ENCODE data around the gene LRRC27.

Gene LRRC27

GRCh38 chr10:132322586-132323048, 9.4 kb upstream of the LRRC27 start:
- Histone ChIP-seq H3K9me3 (ENCODE audit: control insufficient read depth, low read length) (no peaks in the 10 kb centered on the region), H3K27me3 (replicated peaks; ENCODE audit: control insufficient read depth, insufficient read depth, low read length) (no peaks in the 10 kb centered on the region), H3K9ac (ENCODE audit: low read length) (peak overlapping the region; percentile 69), H3K4me1 (ENCODE audit: control insufficient read depth, insufficient read depth, low read length) (peaks cover 67% of the 10 kb centered on the region), H3K4me3 (ENCODE audit: low read length) (peak overlapping the region; percentile 20), H3K36me3 (ENCODE audit: control insufficient read depth, insufficient read depth, low read length, severe bottlenecking) (peaks cover 3% of the 10 kb centered on the region)
- DNase-seq (ENCODE audit: low read depth) = peak; percentile 66

- H3K4me3 ChIP-seq (ENCODE audit: low read length) = no peak overlapping the region
- no peak for DNase-seq (ENCODE audit: low read depth)
- peaks cover 81% of the 10 kb centered on the region for H3K4me1 ChIP-seq (ENCODE audit: control insufficient read depth, insufficient read depth, low read length)
- no peaks in the 10 kb centered on the region for H3K27me3 ChIP-seq (replicated peaks; ENCODE audit: control insufficient read depth, insufficient read depth, low read length)
- H3K9me3 ChIP-seq (ENCODE audit: control insufficient read depth, low read length) = no peaks in the 10 kb centered on the region
- peak overlapping the region; percentile 69 for H3K9ac ChIP-seq (ENCODE audit: low read length)
- peaks cover 3% of the 10 kb centered on the region for H3K36me3 ChIP-seq (ENCODE audit: control insufficient read depth, insufficient read depth, low read length, severe bottlenecking)
Observed at GRCh38 chr10:132324186-132324585, 7.8 kb upstream of the LRRC27 start.

- Histone ChIP-seq H3K36me3 (ENCODE audit: control insufficient read depth, insufficient read depth, low read length, severe bottlenecking) (peaks cover 3% of the 10 kb centered on the region), H3K27me3 (replicated peaks; ENCODE audit: control insufficient read depth, insufficient read depth, low read length) (no peaks in the 10 kb centered on the region), H3K9ac (ENCODE audit: low read length) (no peak overlapping the region), H3K9me3 (ENCODE audit: control insufficient read depth, low read length) (no peaks in the 10 kb centered on the region), H3K4me1 (ENCODE audit: control insufficient read depth, insufficient read depth, low read length) (peaks cover 77% of the 10 kb centered on the region), H3K4me3 (ENCODE audit: low read length) (no peak overlapping the region)
- no peak for DNase-seq (ENCODE audit: low read depth)
Observed at GRCh38 chr10:132326344-132326889, 5.6 kb upstream of the LRRC27 start.

- no peak for DNase-seq (ENCODE audit: low read depth)
- Histone ChIP-seq H3K9me3 (ENCODE audit: control insufficient read depth, low read length) (no peaks in the 10 kb centered on the region), H3K4me1 (ENCODE audit: control insufficient read depth, insufficient read depth, low read length) (peaks cover 74% of the 10 kb centered on the region), H3K36me3 (ENCODE audit: control insufficient read depth, insufficient read depth, low read length, severe bottlenecking) (peaks cover 3% of the 10 kb centered on the region), H3K4me3 (ENCODE audit: low read length) (no peak overlapping the region), H3K9ac (ENCODE audit: low read length) (no peak overlapping the region), H3K27me3 (replicated peaks; ENCODE audit: control insufficient read depth, insufficient read depth, low read length) (no peaks in the 10 kb centered on the region)
Observed at GRCh38 chr10:132326925-132327324, 5.1 kb upstream of the LRRC27 start.

GRCh38 chr10:132328106-132328505, 3.9 kb upstream of the LRRC27 start:
- Histone ChIP-seq H3K4me1 (ENCODE audit: control insufficient read depth, insufficient read depth, low read length) (peaks cover 70% of the 10 kb centered on the region), H3K4me3 (ENCODE audit: low read length) (peak overlapping the region; percentile 91), H3K36me3 (ENCODE audit: control insufficient read depth, insufficient read depth, low read length, severe bottlenecking) (peaks cover 3% of the 10 kb centered on the region), H3K27me3 (replicated peaks; ENCODE audit: control insufficient read depth, insufficient read depth, low read length) (no peaks in the 10 kb centered on the region), H3K9ac (ENCODE audit: low read length) (peak overlapping the region; percentile 93), H3K9me3 (ENCODE audit: control insufficient read depth, low read length) (no peaks in the 10 kb centered on the region)
- DNase-seq (ENCODE audit: low read depth) = no peak

GRCh38 chr10:132328738-132329137, 3.3 kb upstream of the LRRC27 start:
- Histone ChIP-seq H3K9ac (ENCODE audit: low read length) (peak overlapping the region; percentile 93), H3K36me3 (ENCODE audit: control insufficient read depth, insufficient read depth, low read length, severe bottlenecking) (peaks cover 4% of the 10 kb centered on the region), H3K4me1 (ENCODE audit: control insufficient read depth, insufficient read depth, low read length) (peaks cover 64% of the 10 kb centered on the region), H3K4me3 (ENCODE audit: low read length) (peak overlapping the region; percentile 91), H3K9me3 (ENCODE audit: control insufficient read depth, low read length) (no peaks in the 10 kb centered on the region), H3K27me3 (replicated peaks; ENCODE audit: control insufficient read depth, insufficient read depth, low read length) (no peaks in the 10 kb centered on the region)
- no peak for DNase-seq (ENCODE audit: low read depth)

- H3K36me3 ChIP-seq (ENCODE audit: control insufficient read depth, insufficient read depth, low read length, severe bottlenecking) = peaks cover 11% of the 10 kb centered on the region
- no peaks in the 10 kb centered on the region for H3K9me3 ChIP-seq (ENCODE audit: control insufficient read depth, low read length)
- H3K4me1 ChIP-seq (ENCODE audit: control insufficient read depth, insufficient read depth, low read length) = peaks cover 54% of the 10 kb centered on the region
- H3K9ac ChIP-seq (ENCODE audit: low read length) = peak overlapping the region; percentile 93
- no peaks in the 10 kb centered on the region for H3K27me3 ChIP-seq (replicated peaks; ENCODE audit: control insufficient read depth, insufficient read depth, low read length)
- peak; percentile 46 for DNase-seq (ENCODE audit: low read depth)
- peak overlapping the region; percentile 91 for H3K4me3 ChIP-seq (ENCODE audit: low read length)
Observed at GRCh38 chr10:132329565-132330485, 2.2 kb upstream of the LRRC27 start.

GRCh38 chr10:132330486-132330833, 1.5 kb upstream of the LRRC27 start:
- Histone ChIP-seq H3K4me1 (ENCODE audit: control insufficient read depth, insufficient read depth, low read length) (peaks cover 54% of the 10 kb centered on the region), H3K4me3 (ENCODE audit: low read length) (peak overlapping the region; percentile 91), H3K36me3 (ENCODE audit: control insufficient read depth, insufficient read depth, low read length, severe bottlenecking) (peaks cover 11% of the 10 kb centered on the region), H3K27me3 (replicated peaks; ENCODE audit: control insufficient read depth, insufficient read depth, low read length) (no peaks in the 10 kb centered on the region), H3K9me3 (ENCODE audit: control insufficient read depth, low read length) (no peaks in the 10 kb centered on the region), H3K9ac (ENCODE audit: low read length) (peak overlapping the region; percentile 93)
- no peak for DNase-seq (ENCODE audit: low read depth)

- Histone ChIP-seq H3K4me1 (ENCODE audit: control insufficient read depth, insufficient read depth, low read length) (peaks cover 44% of the 10 kb centered on the region), H3K27me3 (replicated peaks; ENCODE audit: control insufficient read depth, insufficient read depth, low read length) (no peaks in the 10 kb centered on the region), H3K36me3 (ENCODE audit: control insufficient read depth, insufficient read depth, low read length, severe bottlenecking) (peaks cover 8% of the 10 kb centered on the region), H3K9me3 (ENCODE audit: control insufficient read depth, low read length) (no peaks in the 10 kb centered on the region), H3K4me3 (ENCODE audit: low read length) (peak overlapping the region; percentile 87), H3K9ac (ENCODE audit: low read length) (peak overlapping the region; percentile 92)
- no peak for DNase-seq (ENCODE audit: low read depth)
Observed at GRCh38 chr10:132332433-132332754, 401 bp downstream of the LRRC27 start.

- Histone ChIP-seq H3K36me3 (ENCODE audit: control insufficient read depth, insufficient read depth, low read length, severe bottlenecking) (peaks cover 11% of the 10 kb centered on the region), H3K27me3 (replicated peaks; ENCODE audit: control insufficient read depth, insufficient read depth, low read length) (no peaks in the 10 kb centered on the region), H3K4me1 (ENCODE audit: control insufficient read depth, insufficient read depth, low read length) (peaks cover 36% of the 10 kb centered on the region), H3K9ac (ENCODE audit: low read length) (no peak overlapping the region), H3K9me3 (ENCODE audit: control insufficient read depth, low read length) (no peaks in the 10 kb centered on the region), H3K4me3 (ENCODE audit: low read length) (no peak overlapping the region)
- no peak for DNase-seq (ENCODE audit: low read depth)
Observed at GRCh38 chr10:132333386-132333785, 1.4 kb downstream of the LRRC27 start.

GRCh38 chr10:132334631-132335188, 2.7 kb downstream of the LRRC27 start:
- Histone ChIP-seq H3K4me3 (ENCODE audit: low read length) (no peak overlapping the region), H3K36me3 (ENCODE audit: control insufficient read depth, insufficient read depth, low read length, severe bottlenecking) (peaks cover 16% of the 10 kb centered on the region), H3K9ac (ENCODE audit: low read length) (no peak overlapping the region), H3K27me3 (replicated peaks; ENCODE audit: control insufficient read depth, insufficient read depth, low read length) (no peaks in the 10 kb centered on the region), H3K4me1 (ENCODE audit: control insufficient read depth, insufficient read depth, low read length) (peaks cover 23% of the 10 kb centered on the region), H3K9me3 (ENCODE audit: control insufficient read depth, low read length) (no peaks in the 10 kb centered on the region)
- no peak for DNase-seq (ENCODE audit: low read depth)
